Measurements from ENCODE around the gene LAMC3.

The LAMC3 gene

GRCh38 chr9:130979591-130980385 is 29.2 kb upstream of the LAMC3 start:
- no peak for DNase-seq
- Histone ChIP-seq H3K9me3 (ENCODE audit: control extremely low read depth in 1 of 5, control insufficient read depth in 4 of 5, insufficient read depth in 2 of 5, low read depth in 1 of 5, low read length in 4 of 5) (no peaks in the 10 kb centered on the region), H3K27me3 (replicated peaks in 2 of 5; ENCODE audit: control insufficient read depth in 4 of 5, insufficient read depth in 5 of 5, low read length in 4 of 5) (peaks cover 0 to under 1% (median 0%) of the 10 kb centered on the region in 5 experiments), H3K4me1 (ENCODE audit: control extremely low read depth in 1 of 4, control insufficient read depth in 4 of 4, insufficient read depth in 4 of 4, low read length in 3 of 4) (peaks cover 0 to 24% (median 15%) of the 10 kb centered on the region in 4 experiments), H3K36me3 (ENCODE audit: control insufficient read depth in 4 of 4, insufficient read depth in 4 of 4, low read length in 3 of 4) (no peaks in the 10 kb centered on the region), H3K27ac (ENCODE audit: insufficient read depth in 1 of 2, low read depth in 1 of 2, low read length in 2 of 2, poor library complexity in 1 of 2, severe bottlenecking in 2 of 2) (no peak overlapping the region), H3K4me3 (ENCODE audit: control insufficient read depth in 1 of 7, extremely low read depth in 1 of 7, insufficient read depth in 4 of 7, low read depth in 2 of 7, low read length in 6 of 7) (no peak overlapping the region)
- ChIA-PET CTCF (interaction anchor here (2.1 kb wide), 1 partner anchor 19 kb away, joined by 7 read pairs; no protein-coding TSS in a partner anchor), POLR2A (no interaction called here)
- 93% methylated on average over 15 of the region's 20 CpGs for WGBS (ENCODE audit: insufficient coverage)

GRCh38 chr9:130980526-130980925 is 28.4 kb upstream of the LAMC3 start:
- Histone ChIP-seq H3K9me3 (ENCODE audit: control extremely low read depth in 1 of 5, control insufficient read depth in 4 of 5, insufficient read depth in 2 of 5, low read depth in 1 of 5, low read length in 4 of 5) (no peaks in the 10 kb centered on the region), H3K4me1 (ENCODE audit: control extremely low read depth in 1 of 4, control insufficient read depth in 4 of 4, insufficient read depth in 4 of 4, low read length in 3 of 4) (peaks cover 0 to 24% (median 15%) of the 10 kb centered on the region in 4 experiments), H3K27ac (ENCODE audit: insufficient read depth in 1 of 2, low read depth in 1 of 2, low read length in 2 of 2, poor library complexity in 1 of 2, severe bottlenecking in 2 of 2) (no peak overlapping the region), H3K27me3 (replicated peaks in 2 of 5; ENCODE audit: control insufficient read depth in 4 of 5, insufficient read depth in 5 of 5, low read length in 4 of 5) (no peaks in the 10 kb centered on the region), H3K36me3 (ENCODE audit: control insufficient read depth in 4 of 4, insufficient read depth in 4 of 4, low read length in 3 of 4) (no peaks in the 10 kb centered on the region), H3K4me3 (ENCODE audit: control insufficient read depth in 1 of 7, extremely low read depth in 1 of 7, insufficient read depth in 4 of 7, low read depth in 2 of 7, low read length in 6 of 7) (peak overlapping the region in 1 of 7 experiments; percentile 19)
- WGBS (ENCODE audit: insufficient coverage): 48% methylated on average over 15 of the region's 16 CpGs
- no peak for DNase-seq
- POLR2A ChIA-PET: no interaction called here
- CTCF ChIA-PET: interaction anchor here (1.3 to 2.1 kb wide), 2 partner anchors 12 to 19 kb away, joined by 4 to 7 read pairs; no protein-coding TSS in a partner anchor

- ChIA-PET POLR2A (no interaction called here), CTCF (interaction anchor here (0.8 to 2.1 kb wide), 4 partner anchors 13 to 112 kb away, joined by 3 to 7 read pairs (median 4); no protein-coding TSS in a partner anchor)
- no peak overlapping the region for H3K27ac ChIP-seq (ENCODE audit: insufficient read depth in 1 of 2, low read depth in 1 of 2, low read length in 2 of 2, poor library complexity in 1 of 2, severe bottlenecking in 2 of 2)
- DNase-seq: peak; percentile 64 to 92 (median 90)
- 17% methylated on average over 6 of the region's 10 CpGs for WGBS (ENCODE audit: insufficient coverage)
- peaks cover 0 to 24% (median 15%) of the 10 kb centered on the region in 4 experiments for H3K4me1 ChIP-seq (ENCODE audit: control extremely low read depth in 1 of 4, control insufficient read depth in 4 of 4, insufficient read depth in 4 of 4, low read length in 3 of 4)
- peak overlapping the region in 3 of 7 experiments; percentile 19 to 38 (median 24) for H3K4me3 ChIP-seq (ENCODE audit: control insufficient read depth in 1 of 7, extremely low read depth in 1 of 7, insufficient read depth in 4 of 7, low read depth in 2 of 7, low read length in 6 of 7)
- H3K36me3 ChIP-seq (ENCODE audit: control insufficient read depth in 4 of 4, insufficient read depth in 4 of 4, low read length in 3 of 4): no peaks in the 10 kb centered on the region
- no peaks in the 10 kb centered on the region for H3K27me3 ChIP-seq (replicated peaks in 2 of 5; ENCODE audit: control insufficient read depth in 4 of 5, insufficient read depth in 5 of 5, low read length in 4 of 5)
- H3K9me3 ChIP-seq (ENCODE audit: control extremely low read depth in 1 of 5, control insufficient read depth in 4 of 5, insufficient read depth in 2 of 5, low read depth in 1 of 5, low read length in 4 of 5): no peaks in the 10 kb centered on the region
These were observed 27.8 kb upstream of the LAMC3 start for GRCh38 chr9:130981002-130981755.

- DNase-seq: no peak
- CTCF ChIA-PET: interaction anchor here (0.8 to 2.4 kb wide), 6 partner anchors 13 to 115 kb away, joined by 3 to 9 read pairs (median 4); no protein-coding TSS in a partner anchor
- 98% methylated on average over 10 of the region's 14 CpGs for WGBS (ENCODE audit: insufficient coverage)
- POLR2A ChIA-PET: interaction anchor here (0.7 kb wide), 1 partner anchor 45 kb away, joined by 3 read pairs; no protein-coding TSS in a partner anchor
- H3K4me1 ChIP-seq (ENCODE audit: control extremely low read depth in 1 of 4, control insufficient read depth in 4 of 4, insufficient read depth in 4 of 4, low read length in 3 of 4): peaks cover 0 to 24% (median 15%) of the 10 kb centered on the region in 4 experiments
- H3K27me3 ChIP-seq (replicated peaks in 2 of 5; ENCODE audit: control insufficient read depth in 4 of 5, insufficient read depth in 5 of 5, low read length in 4 of 5): no peaks in the 10 kb centered on the region
- no peaks in the 10 kb centered on the region for H3K36me3 ChIP-seq (ENCODE audit: control insufficient read depth in 4 of 4, insufficient read depth in 4 of 4, low read length in 3 of 4)
- H3K27ac ChIP-seq (ENCODE audit: insufficient read depth in 1 of 2, low read depth in 1 of 2, low read length in 2 of 2, poor library complexity in 1 of 2, severe bottlenecking in 2 of 2): no peak overlapping the region
- H3K4me3 ChIP-seq (ENCODE audit: control insufficient read depth in 1 of 7, extremely low read depth in 1 of 7, insufficient read depth in 4 of 7, low read depth in 2 of 7, low read length in 6 of 7): no peak overlapping the region
- H3K9me3 ChIP-seq (ENCODE audit: control extremely low read depth in 1 of 5, control insufficient read depth in 4 of 5, insufficient read depth in 2 of 5, low read depth in 1 of 5, low read length in 4 of 5): no peaks in the 10 kb centered on the region
These were observed 27.2 kb upstream of the LAMC3 start for GRCh38 chr9:130981756-130982137.

- POLR2A ChIA-PET: interaction anchor here (0.7 kb wide), 1 partner anchor 44 kb away, joined by 3 read pairs; no protein-coding TSS in a partner anchor
- H3K27me3 ChIP-seq (replicated peaks in 2 of 5; ENCODE audit: control insufficient read depth in 4 of 5, insufficient read depth in 5 of 5, low read length in 4 of 5): peaks cover 0 to 3% (median 0%) of the 10 kb centered on the region in 5 experiments
These were observed 26.2 kb upstream of the LAMC3 start for GRCh38 chr9:130982636-130983358.

GRCh38 chr9:130983359-130983670 is 25.7 kb upstream of the LAMC3 start:
- CTCF ChIA-PET: interaction anchor here (1.3 to 2.4 kb wide), 2 partner anchors 15 to 20 kb away, joined by 4 to 9 read pairs; no protein-coding TSS in a partner anchor
- 98% methylated on average over 5 of the region's 6 CpGs for WGBS (ENCODE audit: insufficient coverage)

More at GRCh38 chr9:130982636-130983358, 26.2 kb upstream of the LAMC3 start:
- Histone ChIP-seq H3K9me3 (ENCODE audit: control extremely low read depth in 1 of 5, control insufficient read depth in 4 of 5, insufficient read depth in 2 of 5, low read depth in 1 of 5, low read length in 4 of 5) (no peaks in the 10 kb centered on the region), H3K4me1 (ENCODE audit: control extremely low read depth in 1 of 4, control insufficient read depth in 4 of 4, insufficient read depth in 4 of 4, low read length in 3 of 4) (peaks cover 0 to 24% (median 15%) of the 10 kb centered on the region in 4 experiments), H3K36me3 (ENCODE audit: control insufficient read depth in 4 of 4, insufficient read depth in 4 of 4, low read length in 3 of 4) (no peaks in the 10 kb centered on the region), H3K27ac (ENCODE audit: insufficient read depth in 1 of 2, low read depth in 1 of 2, low read length in 2 of 2, poor library complexity in 1 of 2, severe bottlenecking in 2 of 2) (no peak overlapping the region), H3K4me3 (ENCODE audit: control insufficient read depth in 1 of 7, extremely low read depth in 1 of 7, insufficient read depth in 4 of 7, low read depth in 2 of 7, low read length in 6 of 7) (no peak overlapping the region)
- WGBS (ENCODE audit: insufficient coverage): 98% methylated on average over 23 of the region's 25 CpGs
- CTCF ChIA-PET: interaction anchor here (0.6 to 2.4 kb wide), 6 partner anchors 16 to 116 kb away, joined by 3 to 9 read pairs (median 4); no protein-coding TSS in a partner anchor
- no peak for DNase-seq

More at GRCh38 chr9:130983359-130983670, 25.7 kb upstream of the LAMC3 start:
- Histone ChIP-seq H3K4me3 (ENCODE audit: control insufficient read depth in 1 of 7, extremely low read depth in 1 of 7, insufficient read depth in 4 of 7, low read depth in 2 of 7, low read length in 6 of 7) (no peak overlapping the region), H3K4me1 (ENCODE audit: control extremely low read depth in 1 of 4, control insufficient read depth in 4 of 4, insufficient read depth in 4 of 4, low read length in 3 of 4) (peaks cover 0 to 24% (median 15%) of the 10 kb centered on the region in 4 experiments), H3K27ac (ENCODE audit: insufficient read depth in 1 of 2, low read depth in 1 of 2, low read length in 2 of 2, poor library complexity in 1 of 2, severe bottlenecking in 2 of 2) (no peak overlapping the region), H3K27me3 (replicated peaks in 2 of 5; ENCODE audit: control insufficient read depth in 4 of 5, insufficient read depth in 5 of 5, low read length in 4 of 5) (peaks cover 0 to 3% (median 0%) of the 10 kb centered on the region in 5 experiments), H3K9me3 (ENCODE audit: control extremely low read depth in 1 of 5, control insufficient read depth in 4 of 5, insufficient read depth in 2 of 5, low read depth in 1 of 5, low read length in 4 of 5) (no peaks in the 10 kb centered on the region), H3K36me3 (ENCODE audit: control insufficient read depth in 4 of 4, insufficient read depth in 4 of 4, low read length in 3 of 4) (no peaks in the 10 kb centered on the region)
- DNase-seq: no peak
- POLR2A ChIA-PET: no interaction called here

Measured in common myeloid progenitor, CD34-positive (primary cell).